ENCODE results near the gene PPP2R2C.

The PPP2R2C gene

DNA sequence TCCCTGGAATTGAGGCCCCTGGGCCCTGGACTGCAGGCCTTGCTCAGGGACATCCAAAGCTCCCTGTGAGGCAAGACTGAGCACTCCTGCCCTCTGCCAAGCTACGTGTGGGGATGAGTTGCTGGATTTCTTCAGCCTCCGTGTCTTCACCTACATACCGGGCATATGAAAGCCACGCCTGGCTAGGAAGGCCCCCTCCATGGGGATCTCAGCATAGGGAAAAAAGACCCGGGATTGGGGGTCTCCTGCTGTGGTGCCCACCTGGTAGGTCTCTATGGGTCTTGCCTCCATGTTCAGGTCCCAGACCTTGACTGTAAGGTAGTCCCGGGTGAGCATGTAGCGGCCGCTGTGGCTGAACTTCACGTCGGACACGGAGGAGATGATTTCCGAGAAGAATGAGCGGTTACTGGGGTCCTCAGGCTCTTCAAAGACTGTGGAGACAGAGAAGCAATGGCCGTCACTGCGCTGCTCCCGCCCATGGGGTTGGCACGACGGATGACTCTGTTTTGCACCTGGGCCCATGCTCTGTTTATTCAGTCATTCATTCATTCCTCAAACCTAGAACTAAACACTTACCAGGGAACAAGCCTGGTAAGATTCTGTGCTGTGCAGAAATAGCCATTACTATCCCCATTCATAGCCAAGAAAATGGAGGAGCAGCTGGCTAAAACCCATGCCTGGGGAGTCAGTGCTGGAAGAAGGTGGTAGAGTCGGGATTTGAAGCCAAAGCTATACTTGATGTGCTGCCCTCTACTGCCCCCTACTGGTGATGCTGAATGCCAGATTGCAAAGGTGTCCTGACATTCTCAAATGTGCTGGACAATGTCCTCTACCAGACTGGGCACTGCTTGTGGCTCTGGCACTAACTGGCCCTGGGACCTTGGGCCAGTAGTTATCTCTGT is 138.9 kb downstream of the PPP2R2C start:
- no peak for DNase-seq (ENCODE audit: low spot score)
- in situ Hi-C loops (cut with MboI; ENCODE audit: low sequenced_read_pairs, unreplicated experiment) = no loop called here

GRCh38 chr4:6332669-6333050 is 139.8 kb downstream of the PPP2R2C start:
- TF ChIP-seq, protein P1, sequence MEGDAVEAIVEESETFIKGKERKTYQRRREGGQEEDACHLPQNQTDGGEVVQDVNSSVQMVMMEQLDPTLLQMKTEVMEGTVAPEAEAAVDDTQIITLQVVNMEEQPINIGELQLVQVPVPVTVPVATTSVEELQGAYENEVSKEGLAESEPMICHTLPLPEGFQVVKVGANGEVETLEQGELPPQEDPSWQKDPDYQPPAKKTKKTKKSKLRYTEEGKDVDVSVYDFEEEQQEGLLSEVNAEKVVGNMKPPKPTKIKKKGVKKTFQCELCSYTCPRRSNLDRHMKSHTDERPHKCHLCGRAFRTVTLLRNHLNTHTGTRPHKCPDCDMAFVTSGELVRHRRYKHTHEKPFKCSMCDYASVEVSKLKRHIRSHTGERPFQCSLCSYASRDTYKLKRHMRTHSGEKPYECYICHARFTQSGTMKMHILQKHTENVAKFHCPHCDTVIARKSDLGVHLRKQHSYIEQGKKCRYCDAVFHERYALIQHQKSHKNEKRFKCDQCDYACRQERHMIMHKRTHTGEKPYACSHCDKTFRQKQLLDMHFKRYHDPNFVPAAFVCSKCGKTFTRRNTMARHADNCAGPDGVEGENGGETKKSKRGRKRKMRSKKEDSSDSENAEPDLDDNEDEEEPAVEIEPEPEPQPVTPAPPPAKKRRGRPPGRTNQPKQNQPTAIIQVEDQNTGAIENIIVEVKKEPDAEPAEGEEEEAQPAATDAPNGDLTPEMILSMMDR (IDR thresholded peaks at IDR 0.05; ENCODE audit: borderline replicate concordance, control extremely low read depth, extremely low read depth, insufficient read depth, missing control alignments) = no peak
- no peak for DNase-seq (ENCODE audit: low spot score)
- in situ Hi-C loops (cut with MboI; ENCODE audit: low sequenced_read_pairs, unreplicated experiment) = no loop called here

More for the DNA sequence above, 138.9 kb downstream of the PPP2R2C start:
- TF ChIP-seq, protein P1 (IDR thresholded peaks at IDR 0.05; ENCODE audit: borderline replicate concordance, control extremely low read depth, extremely low read depth, insufficient read depth, missing control alignments) = peak; percentile 30

DNA sequence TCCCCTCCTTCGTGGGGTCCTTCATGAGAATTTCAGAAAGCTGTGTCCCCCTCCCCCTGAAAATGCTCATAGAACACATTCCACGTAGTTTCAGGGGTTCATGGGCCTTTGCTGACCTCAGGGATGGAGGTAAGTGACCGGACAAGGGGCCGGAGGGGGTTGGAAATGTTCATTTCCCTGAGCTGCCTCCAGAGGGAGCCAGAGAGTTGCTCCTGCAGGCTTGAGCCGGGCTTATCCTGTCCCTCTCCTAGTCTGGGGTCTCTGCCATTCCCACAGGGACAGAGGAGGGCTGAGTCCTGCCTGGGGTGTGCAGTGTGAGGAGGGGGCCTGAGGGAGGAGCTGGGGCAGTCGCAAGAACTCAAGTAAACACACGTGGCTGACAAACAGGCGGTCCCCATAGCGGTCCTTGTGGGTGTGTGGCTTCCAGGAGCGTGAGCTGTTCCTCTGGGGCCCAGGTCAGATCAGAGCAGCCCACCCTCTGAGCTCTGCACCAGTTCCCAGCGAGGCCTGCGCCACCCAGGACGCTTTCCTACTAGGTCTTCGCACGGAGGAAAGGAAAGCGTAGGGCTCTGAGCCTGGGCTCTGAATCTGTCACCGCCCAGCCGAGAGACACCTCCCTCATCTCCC is 140.3 kb downstream of the PPP2R2C start:
- peak; percentile 69 for DNase-seq (ENCODE audit: low spot score)
- TF ChIP-seq, protein P1 (IDR thresholded peaks at IDR 0.05; ENCODE audit: borderline replicate concordance, control extremely low read depth, extremely low read depth, insufficient read depth, missing control alignments) = peak; percentile 59
- in situ Hi-C loops (cut with MboI; ENCODE audit: low sequenced_read_pairs, unreplicated experiment) = no loop called here

DNA sequence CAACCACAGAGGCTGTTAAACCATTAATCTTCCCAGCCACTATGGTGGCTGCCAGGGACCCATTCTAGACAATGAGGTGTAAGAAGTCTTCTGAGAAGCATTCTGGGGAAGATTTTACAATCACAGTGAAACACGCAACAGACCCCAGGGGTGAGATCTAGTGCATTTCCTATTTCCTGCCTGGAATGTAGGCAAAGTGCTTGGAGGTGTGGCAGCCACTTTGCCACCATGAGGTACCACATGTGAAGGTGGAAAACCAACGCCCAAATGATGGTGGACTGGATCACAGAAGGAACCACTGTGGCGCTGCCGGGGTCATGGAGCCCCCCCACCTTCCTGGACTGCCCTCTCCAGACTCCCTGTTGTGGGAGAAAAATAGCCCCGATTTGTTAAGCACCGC is 140.9 kb downstream of the PPP2R2C start:
- in situ Hi-C loops (cut with MboI; ENCODE audit: low sequenced_read_pairs, unreplicated experiment) = no loop called here
- no peak for DNase-seq (ENCODE audit: low spot score)
- TF ChIP-seq, protein P1 (IDR thresholded peaks at IDR 0.05; ENCODE audit: borderline replicate concordance, control extremely low read depth, extremely low read depth, insufficient read depth, missing control alignments) = no peak

GRCh38 chr4:6331018-6331417 is 141.4 kb downstream of the PPP2R2C start:
- in situ Hi-C loops (cut with MboI; ENCODE audit: low sequenced_read_pairs, unreplicated experiment) = no loop called here
- peak; percentile 67 for DNase-seq (ENCODE audit: low spot score)
- TF ChIP-seq, protein P1 (IDR thresholded peaks at IDR 0.05; ENCODE audit: borderline replicate concordance, control extremely low read depth, extremely low read depth, insufficient read depth, missing control alignments) = peak; percentile 62

- TF ChIP-seq, protein P1 (IDR thresholded peaks at IDR 0.05; ENCODE audit: borderline replicate concordance, control extremely low read depth, extremely low read depth, insufficient read depth, missing control alignments) = no peak
- in situ Hi-C loops (cut with MboI; ENCODE audit: low sequenced_read_pairs, unreplicated experiment) = no loop called here
- DNase-seq (ENCODE audit: low spot score) = no peak
Measured at GRCh38 chr4:6330384-6330767, 142.0 kb downstream of the PPP2R2C start.
